ENCODE results near the gene CAMTA1. TPM values are rescaled to one million over a fixed set of nuclear protein-coding genes. Genes with fewer than 3 reads are reported as not detected.
"Not testable (repeated sequence)": the region's sequence is repeated elsewhere in the genome, so short reads cannot be mapped to it uniquely, and the experiment has no call there.

Gene CAMTA1
- polyA plus RNA-seq, 1 of the 3 experiments (the other 2 are of a cell fraction): 63.1 TPM

- TF ChIP-seq, protein P1, sequence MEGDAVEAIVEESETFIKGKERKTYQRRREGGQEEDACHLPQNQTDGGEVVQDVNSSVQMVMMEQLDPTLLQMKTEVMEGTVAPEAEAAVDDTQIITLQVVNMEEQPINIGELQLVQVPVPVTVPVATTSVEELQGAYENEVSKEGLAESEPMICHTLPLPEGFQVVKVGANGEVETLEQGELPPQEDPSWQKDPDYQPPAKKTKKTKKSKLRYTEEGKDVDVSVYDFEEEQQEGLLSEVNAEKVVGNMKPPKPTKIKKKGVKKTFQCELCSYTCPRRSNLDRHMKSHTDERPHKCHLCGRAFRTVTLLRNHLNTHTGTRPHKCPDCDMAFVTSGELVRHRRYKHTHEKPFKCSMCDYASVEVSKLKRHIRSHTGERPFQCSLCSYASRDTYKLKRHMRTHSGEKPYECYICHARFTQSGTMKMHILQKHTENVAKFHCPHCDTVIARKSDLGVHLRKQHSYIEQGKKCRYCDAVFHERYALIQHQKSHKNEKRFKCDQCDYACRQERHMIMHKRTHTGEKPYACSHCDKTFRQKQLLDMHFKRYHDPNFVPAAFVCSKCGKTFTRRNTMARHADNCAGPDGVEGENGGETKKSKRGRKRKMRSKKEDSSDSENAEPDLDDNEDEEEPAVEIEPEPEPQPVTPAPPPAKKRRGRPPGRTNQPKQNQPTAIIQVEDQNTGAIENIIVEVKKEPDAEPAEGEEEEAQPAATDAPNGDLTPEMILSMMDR (IDR thresholded peaks at IDR 0.05): no peak
- no peak for TF ChIP-seq EZH2phosphoT487 (IDR thresholded peaks at IDR 0.05; ENCODE audit: borderline replicate concordance, low read depth)
- no peak for TF ChIP-seq RFX5 (IDR thresholded peaks at IDR 0.05; ENCODE audit: low read length)
- no peak for TF ChIP-seq SIN3A (IDR thresholded peaks at IDR 0.05; ENCODE audit: borderline replicate concordance, low read depth, low read length)
- TF ChIP-seq SMC3 (IDR thresholded peaks at IDR 0.05; ENCODE audit: low read depth, low read length): no peak
- TF ChIP-seq, protein P2, sequence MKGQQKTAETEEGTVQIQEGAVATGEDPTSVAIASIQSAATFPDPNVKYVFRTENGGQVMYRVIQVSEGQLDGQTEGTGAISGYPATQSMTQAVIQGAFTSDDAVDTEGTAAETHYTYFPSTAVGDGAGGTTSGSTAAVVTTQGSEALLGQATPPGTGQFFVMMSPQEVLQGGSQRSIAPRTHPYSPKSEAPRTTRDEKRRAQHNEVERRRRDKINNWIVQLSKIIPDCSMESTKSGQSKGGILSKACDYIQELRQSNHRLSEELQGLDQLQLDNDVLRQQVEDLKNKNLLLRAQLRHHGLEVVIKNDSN (IDR thresholded peaks at IDR 0.05; ENCODE audit: borderline replicate concordance, low read depth): no peak
- TF ChIP-seq TCF12 (IDR thresholded peaks at IDR 0.05): no peak
- TF ChIP-seq JUND (IDR thresholded peaks at IDR 0.05): no peak
- no peak for TF ChIP-seq EP300 (IDR thresholded peaks at IDR 0.05; ENCODE audit: borderline replicate concordance in 1 of 2, low read depth in 1 of 2, low read length in 1 of 2)
These were observed 624.9 kb downstream of the CAMTA1 start (continued) for GRCh38 chr1:7410156-7410555.

DNA sequence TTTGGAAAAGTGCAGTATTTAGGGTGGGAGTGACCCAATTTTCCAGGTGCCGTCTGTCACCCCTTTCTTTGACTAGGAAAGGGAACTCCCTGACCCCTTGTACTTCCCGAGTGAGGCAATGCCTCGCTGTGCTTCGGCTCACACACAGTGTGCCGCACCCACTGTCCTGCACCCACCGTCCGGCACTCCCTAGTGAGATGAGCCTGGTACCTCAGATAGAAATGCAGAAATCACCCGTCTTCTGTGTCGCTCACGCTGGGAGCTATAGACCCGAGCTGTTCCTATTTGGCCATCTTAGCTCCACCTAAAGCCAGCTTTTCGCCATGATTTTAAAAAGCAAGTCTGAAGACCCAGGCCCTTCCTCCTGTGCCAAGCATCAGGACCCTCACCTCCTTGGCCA is 632.4 kb downstream of the CAMTA1 start:
- H3K9ac ChIP-seq; H3K27me3 ChIP-seq (ENCODE audit: insufficient read depth); H2AFZ ChIP-seq (ENCODE audit: low read depth); H4K20me1 ChIP-seq (ENCODE audit: insufficient read depth); POLR2A ChIA-PET; CTCF ChIA-PET; H3K79me2 ChIP-seq (ENCODE audit: insufficient read depth); H3K9me2 ChIP-seq; H3K4me3 ChIP-seq (ENCODE audit: low read depth in 2 of 2, low read length in 1 of 2); H3K36me3 ChIP-seq (replicated peaks in 1 of 2; ENCODE audit: control insufficient read depth in 1 of 2, insufficient read depth in 2 of 2, low read length in 1 of 2); DNase-seq; H3K27ac ChIP-seq (ENCODE audit: low read depth in 2 of 2, low read length in 1 of 2); H3F3A ChIP-seq (replicated peaks; ENCODE audit: insufficient read depth); H3K9me3 ChIP-seq; H3K4me2 ChIP-seq: not testable (repeated sequence)
- peaks cover 0 to 12% of the 10 kb centered on the region in 2 experiments; a peak in 1 of 4 replicates for H3K4me1 ChIP-seq (ENCODE audit: control insufficient read depth in 1 of 2, insufficient read depth in 2 of 2, low read depth in 1 of 2, low read length in 1 of 2)
- 83% methylated on average over 11 of the region's 12 CpGs for WGBS (ENCODE audit: low lambda C conversion rate)

DNA sequence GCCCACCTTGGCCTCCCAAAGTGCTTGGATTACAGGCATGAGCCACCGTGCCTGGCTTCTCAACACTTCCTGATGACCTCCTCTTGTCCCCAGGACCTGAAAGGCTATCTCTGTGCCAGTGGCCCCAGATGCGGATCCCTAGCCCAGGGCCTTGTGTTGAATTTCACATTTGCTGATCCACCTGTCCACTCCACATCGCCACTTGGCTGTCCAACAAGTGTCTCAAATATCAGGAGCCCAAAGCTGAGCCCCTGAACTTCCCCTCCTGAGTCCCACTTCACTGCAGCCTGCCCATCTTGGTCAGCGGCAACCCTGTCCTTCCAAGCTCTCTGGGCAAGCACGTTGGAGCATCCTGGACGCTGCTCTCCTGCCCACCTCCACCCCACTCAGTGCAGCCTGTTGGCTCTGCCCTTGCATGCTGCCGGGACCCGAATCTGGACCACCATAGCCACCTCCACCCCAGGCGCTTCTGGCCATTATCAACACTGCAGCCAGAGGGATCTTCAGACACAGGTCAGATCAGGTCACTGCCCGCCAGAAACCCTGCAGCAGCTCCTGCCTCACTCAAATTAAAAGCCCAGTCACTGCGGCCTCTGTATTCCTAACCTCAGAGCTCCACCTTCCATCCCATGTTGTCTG is 633.3 kb downstream of the CAMTA1 start:
- H3K9me3 ChIP-seq: no peaks in the 10 kb centered on the region
- no peaks in the 10 kb centered on the region for H3K9me2 ChIP-seq
- CTCF ChIA-PET: no interaction called here
- H3K4me2 ChIP-seq: no peak overlapping the region
- no peak overlapping the region for H3K27ac ChIP-seq (ENCODE audit: low read depth in 2 of 2, low read length in 1 of 2)
- 65% methylated on average over 8 of the region's 11 CpGs for WGBS (ENCODE audit: low lambda C conversion rate)
- DNase-seq: peak; percentile 12
- H3F3A ChIP-seq (replicated peaks; ENCODE audit: insufficient read depth): no peaks in the 10 kb centered on the region
- no peaks in the 10 kb centered on the region for H3K79me2 ChIP-seq (ENCODE audit: insufficient read depth)
- no peaks in the 10 kb centered on the region for H3K36me3 ChIP-seq (replicated peaks in 1 of 2; ENCODE audit: control insufficient read depth in 1 of 2, insufficient read depth in 2 of 2, low read length in 1 of 2)
- no peaks in the 10 kb centered on the region for H3K27me3 ChIP-seq (ENCODE audit: insufficient read depth)
- H3K9ac ChIP-seq: no peak overlapping the region
- POLR2A ChIA-PET: no interaction called here
- peaks cover 0 to 13% of the 10 kb centered on the region in 2 experiments; a peak in 1 of 4 replicates for H3K4me1 ChIP-seq (ENCODE audit: control insufficient read depth in 1 of 2, insufficient read depth in 2 of 2, low read depth in 1 of 2, low read length in 1 of 2)
- no peak overlapping the region for H2AFZ ChIP-seq (ENCODE audit: low read depth)
- H4K20me1 ChIP-seq (ENCODE audit: insufficient read depth): no peaks in the 10 kb centered on the region
- no peak overlapping the region for H3K4me3 ChIP-seq (ENCODE audit: low read depth in 2 of 2, low read length in 1 of 2)
- TF ChIP-seq ELF1 (IDR thresholded peaks at IDR 0.05): no peak
- TF ChIP-seq RFX5 (IDR thresholded peaks at IDR 0.05; ENCODE audit: low read length): no peak
- TF ChIP-seq FOXM1 (IDR thresholded peaks at IDR 0.05; ENCODE audit: low read depth): no peak
- TF ChIP-seq FOXJ3 (CRISPR knock-in tag; IDR thresholded peaks at IDR 0.05): no peak
- TF ChIP-seq EP300 (IDR thresholded peaks at IDR 0.05; ENCODE audit: borderline replicate concordance in 1 of 2, low read depth in 1 of 2, low read length in 1 of 2): no peak
- no peak for TF ChIP-seq RAD21 (IDR thresholded peaks at IDR 0.05; ENCODE audit: low read length)
- TF ChIP-seq TEAD4 (IDR thresholded peaks at IDR 0.05; ENCODE audit: borderline replicate concordance, insufficient read depth): no peak
- TF ChIP-seq FOSL2 (IDR thresholded peaks at IDR 0.05; ENCODE audit: borderline replicate concordance, low read depth): no peak
- TF ChIP-seq, protein P2 (IDR thresholded peaks at IDR 0.05; ENCODE audit: borderline replicate concordance, low read depth): no peak
- TF ChIP-seq, protein P3, sequence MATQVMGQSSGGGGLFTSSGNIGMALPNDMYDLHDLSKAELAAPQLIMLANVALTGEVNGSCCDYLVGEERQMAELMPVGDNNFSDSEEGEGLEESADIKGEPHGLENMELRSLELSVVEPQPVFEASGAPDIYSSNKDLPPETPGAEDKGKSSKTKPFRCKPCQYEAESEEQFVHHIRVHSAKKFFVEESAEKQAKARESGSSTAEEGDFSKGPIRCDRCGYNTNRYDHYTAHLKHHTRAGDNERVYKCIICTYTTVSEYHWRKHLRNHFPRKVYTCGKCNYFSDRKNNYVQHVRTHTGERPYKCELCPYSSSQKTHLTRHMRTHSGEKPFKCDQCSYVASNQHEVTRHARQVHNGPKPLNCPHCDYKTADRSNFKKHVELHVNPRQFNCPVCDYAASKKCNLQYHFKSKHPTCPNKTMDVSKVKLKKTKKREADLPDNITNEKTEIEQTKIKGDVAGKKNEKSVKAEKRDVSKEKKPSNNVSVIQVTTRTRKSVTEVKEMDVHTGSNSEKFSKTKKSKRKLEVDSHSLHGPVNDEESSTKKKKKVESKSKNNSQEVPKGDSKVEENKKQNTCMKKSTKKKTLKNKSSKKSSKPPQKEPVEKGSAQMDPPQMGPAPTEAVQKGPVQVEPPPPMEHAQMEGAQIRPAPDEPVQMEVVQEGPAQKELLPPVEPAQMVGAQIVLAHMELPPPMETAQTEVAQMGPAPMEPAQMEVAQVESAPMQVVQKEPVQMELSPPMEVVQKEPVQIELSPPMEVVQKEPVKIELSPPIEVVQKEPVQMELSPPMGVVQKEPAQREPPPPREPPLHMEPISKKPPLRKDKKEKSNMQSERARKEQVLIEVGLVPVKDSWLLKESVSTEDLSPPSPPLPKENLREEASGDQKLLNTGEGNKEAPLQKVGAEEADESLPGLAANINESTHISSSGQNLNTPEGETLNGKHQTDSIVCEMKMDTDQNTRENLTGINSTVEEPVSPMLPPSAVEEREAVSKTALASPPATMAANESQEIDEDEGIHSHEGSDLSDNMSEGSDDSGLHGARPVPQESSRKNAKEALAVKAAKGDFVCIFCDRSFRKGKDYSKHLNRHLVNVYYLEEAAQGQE (IDR thresholded peaks at IDR 0.05; ENCODE audit: low read depth, low read length): no peak
- TF ChIP-seq USF2 (IDR thresholded peaks at IDR 0.05; ENCODE audit: borderline replicate concordance, low read depth, low read length): no peak
